ENCODE results near the gene MRPL34.

GRCh38 chr19:17335575-17335974, 29.9 kb downstream of the MRPL34 start:
- TF ChIP-seq CTCF (IDR thresholded peaks at IDR 0.05; ENCODE audit: low read length) (no peak), EZH2 (optimal IDR thresholded peaks at IDR 0.05; ENCODE audit: low read depth, low read length) (no peak)

Data from MM.1S (cell line).